HepG2 (cell line): Measurements from ENCODE around the gene LRRC45. TPM values are rescaled to one million over a fixed set of nuclear protein-coding genes. Genes with fewer than 3 reads are reported as not detected.
A peak's percentile ranks its signal among the peaks of the same experiment; 100 is the strongest.

Experiments
- ARNT ChIP-seq: fragments of 450-650 bp; IDR thresholded peaks from 2 replicates; pipeline ENCODE4 v1.6.1; 2017
- CC2D1A ChIP-seq: sonication (generic); formaldehyde crosslinking; IDR thresholded peaks from 2 replicates; pipeline ENCODE4 v1.8.1; 2023; ENCODE audit warnings: mild to moderate bottlenecking, missing genetic modification reagents
- LBX2 ChIP-seq: sonication (generic); formaldehyde crosslinking; IDR thresholded peaks from 2 replicates; pipeline ENCODE4 v1.5.0; 2020; ENCODE audit warnings: missing genetic modification reagents, mild to moderate bottlenecking, borderline replicate concordance
- MBD4 ChIP-seq: IDR thresholded peaks from 2 replicates; pipeline ENCODE4 v1.6.1; 2012; ENCODE audit warnings: low read length, inconsistent platforms, borderline replicate concordance
- RBM39 ChIP-seq: fragments of 200-400 bp; formaldehyde crosslinking; IDR thresholded peaks from one replicate; pipeline ENCODE4 v1.6.1; 2018; ENCODE audit warnings: antibody characterized with exemption, mild to moderate bottlenecking, low read depth, low read length; ENCODE audit not compliant: poor library complexity, severe bottlenecking
- THRA ChIP-seq: sonication (generic); formaldehyde crosslinking; IDR thresholded peaks from 2 replicates; pipeline ENCODE4 v1.4.0; 2020; ENCODE audit warnings: missing genetic modification reagents, borderline replicate concordance
- USF2 ChIP-seq, 2 experiments: sonication (generic) in 1 of 2; formaldehyde crosslinking in 1 of 2; IDR thresholded peaks; 2 replicates each; pipeline versions ENCODE4 v1.5.1 to v1.6.1; 2011 to 2020; ENCODE audit warnings: borderline replicate concordance in 1 of 2, low read depth in 1 of 2, low read length in 1 of 2, mild to moderate bottlenecking in 1 of 2, missing genetic modification reagents in 1 of 2, moderate library complexity in 1 of 2
- ZFP37 ChIP-seq: sonication (generic); formaldehyde crosslinking; IDR thresholded peaks from 2 replicates; pipeline ENCODE4 v1.4.0; 2020; ENCODE audit warnings: missing genetic modification reagents, borderline replicate concordance
- ZFX ChIP-seq: sonication (generic); formaldehyde crosslinking; IDR thresholded peaks from 2 replicates; pipeline ENCODE4 v1.4.0; 2020; ENCODE audit warnings: mild to moderate bottlenecking, low read depth, missing genetic modification reagents, moderate library complexity
- ZNF878 ChIP-seq: sonication (generic); formaldehyde crosslinking; IDR thresholded peaks from 2 replicates; pipeline ENCODE4 v1.8.1; 2023; ENCODE audit warnings: mild to moderate bottlenecking, missing genetic modification reagents, moderate library complexity
- ZSCAN20 ChIP-seq: sonication (generic); formaldehyde crosslinking; IDR thresholded peaks from 2 replicates; pipeline ENCODE4 v1.4.0; 2020; ENCODE audit warnings: missing genetic modification reagents, mild to moderate bottlenecking, borderline replicate concordance
- polyA plus RNA-seq, 8 experiments: library from polyadenylated mRNA; depleted of rRNA in 3 of 8; stranded (reverse) in 7 of 8; unstranded in 1 of 8; fragments of >200 nt; fragmentation: Illumina TruSeq in 4 of 8; extraction: Trizol in 4 of 8; gene quantifications; 2 replicates each; pipeline versions ENCODE4 v1.2.1 to v1.2.3, GENCODE V29; 2011 to 2016; ENCODE audit warnings: low read depth in 4 of 8, missing spikeins in 1 of 8, mixed read lengths in 1 of 8; ENCODE audit not compliant: insufficient read depth in 1 of 8
- total RNA-seq, 5 experiments: library from RNA; depleted of rRNA; stranded (reverse); fragments of >200 nt; fragmentation: Illumina TruSeq; extraction: Trizol; gene quantifications; 2 replicates each; pipeline ENCODE4 v1.2.3, GENCODE V29; 2016; ENCODE audit warnings: low read depth in 1 of 5
- TF ChIP-seq, protein P1 (sequence below): sonication (generic); formaldehyde crosslinking; IDR thresholded peaks from 2 replicates; pipeline ENCODE4 v1.5.1; 2020; ENCODE audit warnings: missing genetic modification reagents, mild to moderate bottlenecking, borderline replicate concordance
- TF ChIP-seq, protein P2 (sequence below): sonication (generic); formaldehyde crosslinking; IDR thresholded peaks from 2 replicates; pipeline ENCODE4 v1.5.1; 2020; ENCODE audit warnings: mild to moderate bottlenecking, missing genetic modification reagents, moderate library complexity
- TF ChIP-seq, protein P3 (sequence below): sonication (generic); formaldehyde crosslinking; IDR thresholded peaks from 2 replicates; pipeline ENCODE4 v1.9.0; 2021; ENCODE audit warnings: missing genetic modification reagents, mild to moderate bottlenecking, borderline replicate concordance
- TF ChIP-seq, protein P4 (sequence below): sonication (generic); formaldehyde crosslinking; IDR thresholded peaks from 2 replicates; pipeline ENCODE4 v1.8.1; 2023; ENCODE audit warnings: mild to moderate bottlenecking, inconsistent platforms, moderate library complexity, missing genetic modification reagents, borderline replicate concordance

Gene LRRC45
- total and polyA plus RNA-seq, 2 of the 13 experiments (the other 11 are each of a cell fraction or from before 2014, with no cell fraction given) = 11.6 to 48.1 TPM

- TF ChIP-seq LBX2 (CRISPR knock-in tag) = no peak
- TF ChIP-seq CC2D1A = no peak
- no peak for TF ChIP-seq ZNF878 (CRISPR knock-in tag)
- TF ChIP-seq, protein P1, sequence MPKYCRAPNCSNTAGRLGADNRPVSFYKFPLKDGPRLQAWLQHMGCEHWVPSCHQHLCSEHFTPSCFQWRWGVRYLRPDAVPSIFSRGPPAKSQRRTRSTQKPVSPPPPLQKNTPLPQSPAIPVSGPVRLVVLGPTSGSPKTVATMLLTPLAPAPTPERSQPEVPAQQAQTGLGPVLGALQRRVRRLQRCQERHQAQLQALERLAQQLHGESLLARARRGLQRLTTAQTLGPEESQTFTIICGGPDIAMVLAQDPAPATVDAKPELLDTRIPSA (CRISPR knock-in tag) = no peak
- TF ChIP-seq ARNT = no peak
- peak; percentile 51 for TF ChIP-seq ZFX
- TF ChIP-seq THRA (CRISPR knock-in tag) = no peak; the same call in 1 of the 2 replicates
- TF ChIP-seq, protein P2, sequence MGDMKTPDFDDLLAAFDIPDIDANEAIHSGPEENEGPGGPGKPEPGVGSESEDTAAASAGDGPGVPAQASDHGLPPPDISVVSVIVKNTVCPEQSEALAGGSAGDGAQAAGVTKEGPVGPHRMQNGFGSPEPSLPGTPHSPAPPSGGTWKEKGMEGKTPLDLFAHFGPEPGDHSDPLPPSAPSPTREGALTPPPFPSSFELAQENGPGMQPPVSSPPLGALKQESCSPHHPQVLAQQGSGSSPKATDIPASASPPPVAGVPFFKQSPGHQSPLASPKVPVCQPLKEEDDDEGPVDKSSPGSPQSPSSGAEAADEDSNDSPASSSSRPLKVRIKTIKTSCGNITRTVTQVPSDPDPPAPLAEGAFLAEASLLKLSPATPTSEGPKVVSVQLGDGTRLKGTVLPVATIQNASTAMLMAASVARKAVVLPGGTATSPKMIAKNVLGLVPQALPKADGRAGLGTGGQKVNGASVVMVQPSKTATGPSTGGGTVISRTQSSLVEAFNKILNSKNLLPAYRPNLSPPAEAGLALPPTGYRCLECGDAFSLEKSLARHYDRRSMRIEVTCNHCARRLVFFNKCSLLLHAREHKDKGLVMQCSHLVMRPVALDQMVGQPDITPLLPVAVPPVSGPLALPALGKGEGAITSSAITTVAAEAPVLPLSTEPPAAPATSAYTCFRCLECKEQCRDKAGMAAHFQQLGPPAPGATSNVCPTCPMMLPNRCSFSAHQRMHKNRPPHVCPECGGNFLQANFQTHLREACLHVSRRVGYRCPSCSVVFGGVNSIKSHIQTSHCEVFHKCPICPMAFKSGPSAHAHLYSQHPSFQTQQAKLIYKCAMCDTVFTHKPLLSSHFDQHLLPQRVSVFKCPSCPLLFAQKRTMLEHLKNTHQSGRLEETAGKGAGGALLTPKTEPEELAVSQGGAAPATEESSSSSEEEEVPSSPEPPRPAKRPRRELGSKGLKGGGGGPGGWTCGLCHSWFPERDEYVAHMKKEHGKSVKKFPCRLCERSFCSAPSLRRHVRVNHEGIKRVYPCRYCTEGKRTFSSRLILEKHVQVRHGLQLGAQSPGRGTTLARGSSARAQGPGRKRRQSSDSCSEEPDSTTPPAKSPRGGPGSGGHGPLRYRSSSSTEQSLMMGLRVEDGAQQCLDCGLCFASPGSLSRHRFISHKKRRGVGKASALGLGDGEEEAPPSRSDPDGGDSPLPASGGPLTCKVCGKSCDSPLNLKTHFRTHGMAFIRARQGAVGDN (CRISPR knock-in tag) = peak; percentile 66
- peak; percentile 71 for TF ChIP-seq RBM39
- no peak; the same call in 1 of the 2 replicates for TF ChIP-seq ZFP37
- peak; percentile 45; the same call in 1 of the 2 replicates for TF ChIP-seq ZSCAN20 (CRISPR knock-in tag)
- TF ChIP-seq, protein P3, sequence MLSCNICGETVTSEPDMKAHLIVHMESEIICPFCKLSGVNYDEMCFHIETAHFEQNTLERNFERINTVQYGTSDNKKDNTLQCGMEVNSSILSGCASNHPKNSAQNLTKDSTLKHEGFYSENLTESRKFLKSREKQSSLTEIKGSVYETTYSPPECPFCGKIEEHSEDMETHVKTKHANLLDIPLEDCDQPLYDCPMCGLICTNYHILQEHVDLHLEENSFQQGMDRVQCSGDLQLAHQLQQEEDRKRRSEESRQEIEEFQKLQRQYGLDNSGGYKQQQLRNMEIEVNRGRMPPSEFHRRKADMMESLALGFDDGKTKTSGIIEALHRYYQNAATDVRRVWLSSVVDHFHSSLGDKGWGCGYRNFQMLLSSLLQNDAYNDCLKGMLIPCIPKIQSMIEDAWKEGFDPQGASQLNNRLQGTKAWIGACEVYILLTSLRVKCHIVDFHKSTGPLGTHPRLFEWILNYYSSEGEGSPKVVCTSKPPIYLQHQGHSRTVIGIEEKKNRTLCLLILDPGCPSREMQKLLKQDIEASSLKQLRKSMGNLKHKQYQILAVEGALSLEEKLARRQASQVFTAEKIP (CRISPR knock-in tag) = no peak
- no peak for TF ChIP-seq MBD4
- TF ChIP-seq, protein P4, sequence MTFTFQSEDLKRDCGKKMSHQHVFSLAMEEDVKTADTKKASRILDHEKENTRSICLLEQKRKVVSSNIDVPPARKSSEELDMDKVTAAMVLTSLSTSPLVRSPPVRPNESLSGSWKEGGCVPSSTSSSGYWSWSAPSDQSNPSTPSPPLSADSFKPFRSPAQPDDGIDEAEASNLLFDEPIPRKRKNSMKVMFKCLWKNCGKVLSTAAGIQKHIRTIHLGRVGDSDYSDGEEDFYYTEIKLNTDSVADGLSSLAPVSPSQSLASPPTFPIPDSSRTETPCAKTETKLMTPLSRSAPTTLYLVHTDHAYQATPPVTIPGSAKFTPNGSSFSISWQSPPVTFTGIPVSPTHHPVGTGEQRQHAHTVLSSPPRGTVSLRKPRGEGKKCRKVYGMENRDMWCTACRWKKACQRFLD = peak; percentile 75; the same call in 1 of the 2 replicates
- TF ChIP-seq USF2 (IDR thresholded peaks at IDR 0.05; ENCODE audit: low read depth, low read length) = no peak
- TF ChIP-seq USF2 (CRISPR knock-in tag; IDR thresholded peaks at IDR 0.05; ENCODE audit: borderline replicate concordance) = no peak
Measured at GRCh38 chr17:82022310-82022980, 660 bp upstream of the LRRC45 start, which contains the start of gene CENPX (continued).
